Activated B cell treated with CpG ODN at 0.5 μM for 24 hours (primary cell): ENCODE results near the gene SLC2A8. TPM values are rescaled to one million over a fixed set of nuclear protein-coding genes. Genes with fewer than 3 reads are reported as not detected.

Experiments used
- ATAC-seq: fragments of 200-7000 bp; cut with Tn5 transposase; one replicate; pipeline ENCODE4 v1.10.0; 2021; ENCODE audit warnings: low read depth, mild to moderate bottlenecking, moderate library complexity
- CTCF ChIA-PET: fragments of 350-600 bp; sonication (Branson Sonifier 250); formaldehyde crosslinking; loops from one replicate; lab custom pipeline; 2021; ENCODE audit warnings: antibody characterized with exemption; lab: Charles Lee
- POLR2A ChIA-PET: fragments of 350-600 bp; sonication (Branson Sonifier 250); formaldehyde crosslinking; loops from one replicate; lab custom pipeline; 2021; ENCODE audit warnings: antibody characterized with exemption; lab: Charles Lee
- DNase-seq: peaks from one replicate; pipeline ENCODE4 v3.0.0; 2022
- H3K27ac Mint-ChIP-seq: one replicate; pipeline ENCODE4 v1.8.0; 2020; ENCODE audit warnings: mixed read lengths
- H3K27me3 Mint-ChIP-seq: one replicate; pipeline ENCODE4 v1.8.0; 2021; ENCODE audit warnings: mixed read lengths
- H3K36me3 Mint-ChIP-seq: one replicate; pipeline ENCODE4 v1.8.0; 2021; ENCODE audit warnings: low read depth, mixed read lengths
- H3K4me1 Mint-ChIP-seq: one replicate; pipeline ENCODE4 v1.8.0; 2021; ENCODE audit warnings: mixed read lengths
- H3K4me3 Mint-ChIP-seq: one replicate; pipeline ENCODE4 v1.8.0; 2020; ENCODE audit warnings: mild to moderate bottlenecking, mixed read lengths
- H3K9me3 Mint-ChIP-seq: one replicate; pipeline ENCODE4 v1.8.0; 2020; ENCODE audit warnings: mixed read lengths
- CTCF ChIP-seq: fragments of 200-600 bp; IDR thresholded peaks from one replicate; pipeline ENCODE4 v1.8.0; 2022; ENCODE audit warnings: antibody characterized with exemption, mild to moderate bottlenecking
- intact Hi-C: fragments of 100-400 bp; cut with micrococcal nuclease; formaldehyde crosslinking; loops from one replicate; pipeline ENCODE4 v1.15.1; 2024
- total RNA-seq: library from RNA; stranded (reverse); gene quantifications from 2 replicates; pipeline ENCODE4 v1.2.3, GENCODE V29; 2022

Gene SLC2A8
- total RNA-seq, 1 donor from 2014 or later = 17.1 TPM

GRCh38 chr9:127360250-127360649, 36.7 kb upstream of the SLC2A8 start:
- no peaks in the 10 kb centered on the region for H3K4me1 Mint-ChIP-seq
- H3K4me3 Mint-ChIP-seq = no peak overlapping the region
- peaks cover 2% of the 10 kb centered on the region for H3K36me3 Mint-ChIP-seq
- no peaks in the 10 kb centered on the region for H3K9me3 Mint-ChIP-seq
- CTCF ChIA-PET = no interaction called here
- POLR2A ChIA-PET = interaction anchor here (1.2 kb wide), 1 partner anchor 95 kb away, joined by 3 read pairs; no protein-coding TSS in a partner anchor
- no peak for DNase-seq
- no peaks in the 10 kb centered on the region for H3K27me3 Mint-ChIP-seq
- ATAC-seq = no peak
- no peak overlapping the region for H3K27ac Mint-ChIP-seq
- intact Hi-C loops = no loop called here
- no peak for TF ChIP-seq CTCF

GRCh38 chr9:127360829-127361228, 36.1 kb upstream of the SLC2A8 start:
- Mint-ChIP-seq H3K27ac (no peak overlapping the region), H3K4me3 (no peak overlapping the region), H3K9me3 (no peaks in the 10 kb centered on the region), H3K4me1 (no peaks in the 10 kb centered on the region), H3K36me3 (peaks cover 2% of the 10 kb centered on the region), H3K27me3 (no peaks in the 10 kb centered on the region)
- CTCF ChIA-PET = no interaction called here
- POLR2A ChIA-PET = interaction anchor here (1.2 kb wide), 1 partner anchor 95 kb away, joined by 3 read pairs; no protein-coding TSS in a partner anchor
- DNase-seq (no peak), ATAC-seq (no peak)
- intact Hi-C loops = no loop called here
- TF ChIP-seq CTCF = no peak

- ATAC-seq = no peak
- no peak overlapping the region for H3K27ac Mint-ChIP-seq
- DNase-seq = no peak
- H3K27me3 Mint-ChIP-seq = no peaks in the 10 kb centered on the region
- H3K4me1 Mint-ChIP-seq = no peaks in the 10 kb centered on the region
- no peak overlapping the region for H3K4me3 Mint-ChIP-seq
- ChIA-PET CTCF (no interaction called here), POLR2A (interaction anchor here (1.2 kb wide), 1 partner anchor 94 kb away, joined by 3 read pairs; no protein-coding TSS in a partner anchor)
- intact Hi-C loops = no loop called here
- no peaks in the 10 kb centered on the region for H3K9me3 Mint-ChIP-seq
- TF ChIP-seq CTCF = no peak
- H3K36me3 Mint-ChIP-seq = peaks cover 2% of the 10 kb centered on the region
These were observed 35.4 kb upstream of the SLC2A8 start for GRCh38 chr9:127361561-127361960.

- Mint-ChIP-seq H3K4me1 (no peaks in the 10 kb centered on the region), H3K27me3 (no peaks in the 10 kb centered on the region), H3K27ac (no peak overlapping the region), H3K4me3 (no peak overlapping the region), H3K9me3 (no peaks in the 10 kb centered on the region), H3K36me3 (no peaks in the 10 kb centered on the region)
- ATAC-seq (no peak), DNase-seq (no peak)
- no peak for TF ChIP-seq CTCF
- ChIA-PET CTCF (no interaction called here), POLR2A (interaction anchor here (0.5 kb wide), 1 partner anchor 207 kb away, joined by 3 read pairs; no protein-coding TSS in a partner anchor)
- intact Hi-C loops = no loop called here
These were observed 34.1 kb upstream of the SLC2A8 start for GRCh38 chr9:127362829-127363228.

GRCh38 chr9:127365461-127365860, 31.5 kb upstream of the SLC2A8 start:
- H3K27me3 Mint-ChIP-seq = no peaks in the 10 kb centered on the region
- H3K4me1 Mint-ChIP-seq = no peaks in the 10 kb centered on the region
- DNase-seq (no peak), ATAC-seq (no peak)
- TF ChIP-seq CTCF = no peak
- H3K9me3 Mint-ChIP-seq = no peaks in the 10 kb centered on the region
- H3K36me3 Mint-ChIP-seq = no peaks in the 10 kb centered on the region
- ChIA-PET CTCF (no interaction called here), POLR2A (interaction anchor here (0.6 kb wide), 1 partner anchor 11 kb away, joined by 3 read pairs; no protein-coding TSS in a partner anchor)
- intact Hi-C loops = no loop called here
- no peak overlapping the region for H3K4me3 Mint-ChIP-seq
- H3K27ac Mint-ChIP-seq = no peak overlapping the region
